Hair follicular keratinocyte (primary cell): ENCODE results near the gene GPR78. TPM values are rescaled to one million over a fixed set of nuclear protein-coding genes. Genes with fewer than 3 reads are reported as not detected.

Experiments
- total RNA-seq: library from RNA; depleted of rRNA; stranded (reverse); fragments of >200 nt; gene quantifications from 2 replicates; pipeline ENCODE4 v1.2.3, GENCODE V29; 2015

The GPR78 gene, protein sequence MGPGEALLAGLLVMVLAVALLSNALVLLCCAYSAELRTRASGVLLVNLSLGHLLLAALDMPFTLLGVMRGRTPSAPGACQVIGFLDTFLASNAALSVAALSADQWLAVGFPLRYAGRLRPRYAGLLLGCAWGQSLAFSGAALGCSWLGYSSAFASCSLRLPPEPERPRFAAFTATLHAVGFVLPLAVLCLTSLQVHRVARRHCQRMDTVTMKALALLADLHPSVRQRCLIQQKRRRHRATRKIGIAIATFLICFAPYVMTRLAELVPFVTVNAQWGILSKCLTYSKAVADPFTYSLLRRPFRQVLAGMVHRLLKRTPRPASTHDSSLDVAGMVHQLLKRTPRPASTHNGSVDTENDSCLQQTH
- not detected in 2 replicates for total RNA-seq

DNA sequence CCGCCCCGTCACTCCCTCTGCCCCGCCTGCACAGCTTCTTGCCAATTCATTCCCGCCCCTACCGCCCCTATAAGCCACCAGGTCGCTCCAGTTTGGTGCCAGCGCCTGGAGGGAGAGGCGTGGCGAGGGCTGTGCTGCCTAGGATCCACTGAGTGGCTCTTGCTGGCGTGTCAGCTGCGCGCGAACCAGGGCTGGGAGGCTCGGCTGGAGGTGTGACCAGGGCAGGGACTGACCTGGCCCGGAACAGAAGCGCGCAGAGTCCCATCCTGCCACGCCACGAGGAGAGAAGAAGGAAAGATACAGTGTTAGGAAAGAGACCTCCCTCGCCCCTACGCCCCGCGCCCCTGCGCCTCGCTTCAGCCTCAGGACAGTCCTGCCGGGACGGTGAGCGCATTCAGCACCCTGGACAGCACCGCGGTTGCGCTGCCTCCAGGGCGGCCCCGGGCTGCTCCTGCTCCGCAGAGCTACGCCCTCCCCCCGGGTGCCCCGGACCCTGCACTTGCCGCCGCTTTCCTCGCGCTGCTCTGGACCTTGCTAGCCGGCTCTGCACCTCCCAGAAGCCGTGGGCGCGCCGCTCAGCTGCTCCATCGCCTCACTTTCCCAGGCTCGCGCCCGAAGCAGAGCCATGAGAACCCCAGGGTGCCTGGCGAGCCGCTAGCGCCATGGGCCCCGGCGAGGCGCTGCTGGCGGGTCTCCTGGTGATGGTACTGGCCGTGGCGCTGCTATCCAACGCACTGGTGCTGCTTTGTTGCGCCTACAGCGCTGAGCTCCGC, at the start of gene GPR78:
GPR78 (plus strand) TSS at position 72 of the 773 bp plus-strand sequence; CDS start at position 663, 591 bp downstream.

DNA sequence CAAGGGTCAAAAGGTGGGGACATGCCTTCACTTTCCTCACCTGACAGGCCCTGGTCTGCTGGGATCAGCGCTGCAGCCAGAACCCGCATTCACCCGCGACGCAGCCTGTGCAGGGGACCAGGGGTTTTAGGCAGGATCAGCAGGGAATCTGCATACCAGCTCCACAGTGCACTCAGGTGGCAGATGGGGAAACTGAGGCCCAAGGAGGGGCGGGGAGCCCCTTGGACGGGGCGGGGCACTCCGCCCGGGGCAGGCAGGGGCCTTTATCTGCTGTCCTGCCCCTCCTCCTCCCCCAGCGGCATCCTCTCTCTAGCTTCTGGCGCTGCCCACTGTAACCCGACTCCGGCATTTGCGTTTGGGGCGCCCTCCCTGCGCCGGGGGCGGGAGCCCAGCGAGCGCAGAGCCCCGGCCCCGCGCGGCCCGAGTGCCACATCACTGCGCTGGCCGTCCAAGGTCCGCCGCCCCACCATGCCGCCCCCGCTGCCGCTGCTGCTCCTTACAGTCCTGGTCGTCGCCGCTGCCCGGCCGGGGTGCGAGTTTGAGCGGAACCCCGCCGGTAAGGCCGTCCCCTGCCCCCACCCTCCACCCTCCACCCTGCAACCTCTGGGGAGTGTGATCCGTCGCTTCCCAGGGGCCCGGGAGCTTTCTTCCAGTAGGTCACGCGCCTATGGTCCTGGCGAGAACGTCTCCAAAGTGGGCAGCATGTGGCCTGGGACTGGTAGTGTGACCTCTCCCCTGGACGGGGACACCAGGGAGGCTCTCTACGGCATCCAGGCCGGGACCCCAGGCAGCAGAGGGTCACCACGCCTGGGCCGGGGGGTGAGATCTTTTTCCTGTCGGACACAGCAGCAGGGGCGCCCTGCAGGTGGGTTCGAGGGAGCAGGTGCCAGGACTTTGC, 12.4 kb downstream of the GPR78 start, which contains the start of gene CPZ:
CPZ (plus strand) TSS at position 400 of the 898 bp plus-strand sequence; CDS start at position 469, 69 bp downstream.

Other genes starting within 250 kb of the GPR78 start
- gene ACOX3, start 139.7 kb upstream of the GPR78 start, total RNA-seq: 24.9 and 30.6 TPM in 2 replicates
- 8.6 and 11.9 TPM in 2 replicates for gene TRMT44, start 139.6 kb upstream of the GPR78 start, total RNA-seq
- gene CPZ, start 12.4 kb downstream of the GPR78 start, total RNA-seq: not detected in 2 replicates